IMR-90 (cell line): ENCODE data around the gene MMD.
"Not testable (repeated sequence)": the region's sequence is repeated elsewhere in the genome, so short reads cannot be mapped to it uniquely, and the experiment has no call there.

Experiments
- CEBPB ChIP-seq: IDR thresholded peaks from 2 replicates; pipeline ENCODE4 v1.6.1; 2012; ENCODE audit warnings: low read depth, low read length, improper control_type of control experiment
- CHD1 ChIP-seq: IDR thresholded peaks from 2 replicates; pipeline ENCODE4 v1.6.1; 2012; ENCODE audit warnings: low read depth, low read length, improper control_type of control experiment
- CTCF ChIP-seq: conservative IDR thresholded peaks from 2 replicates; pipeline ENCODE4 v1.5.1; 2012; ENCODE audit warnings: mild to moderate bottlenecking, low read depth, low read length, improper control_type of control experiment
- FOS ChIP-seq: fragments of 150-350 bp; IDR thresholded peaks from 2 replicates; pipeline ENCODE4 v1.6.1; 2016; ENCODE audit warnings: low read depth, low read length
- MAFK ChIP-seq: IDR thresholded peaks from 2 replicates; pipeline ENCODE4 v1.6.1; 2012; ENCODE audit warnings: low read depth, low read length, improper control_type of control experiment
- MAZ ChIP-seq: IDR thresholded peaks from 2 replicates; pipeline ENCODE4 v1.6.1; 2012; ENCODE audit warnings: low read depth, mild to moderate bottlenecking, low read length, improper control_type of control experiment, moderate library complexity, borderline replicate concordance
- POLR2A ChIP-seq: IDR thresholded peaks from 2 replicates; pipeline ENCODE4 v1.6.1; 2012; ENCODE audit warnings: mild to moderate bottlenecking, low read depth, low read length
- RFX5 ChIP-seq: IDR thresholded peaks from 2 replicates; pipeline ENCODE4 v1.8.0; 2012; ENCODE audit warnings: low read depth, mild to moderate bottlenecking, low read length, moderate library complexity
- SMC3 ChIP-seq: fragments of 150-350 bp; IDR thresholded peaks from 2 replicates; pipeline ENCODE4 v1.6.1; 2016; ENCODE audit warnings: low read depth, mild to moderate bottlenecking, antibody characterized with exemption, low read length, moderate library complexity

GRCh38 chr17:55465771-55466170, 44.1 kb upstream of the MMD start:
- TF ChIP-seq RFX5, CTCF, CEBPB, MAFK, POLR2A, CHD1, SMC3, MAZ, FOS: not testable (repeated sequence)
